NCI-H2029 treated with DMSO at 0.1 percent for 48 hours (cell line): ENCODE data around the gene KCTD2.
"Not testable (repeated sequence)": the region's sequence is repeated elsewhere in the genome, so short reads cannot be mapped to it uniquely, and the experiment has no call there.

Experiments
- DNase-seq: peaks from one replicate; lab custom pipeline; 2025; lab: John Stamatoyannopoulos, UW

The KCTD2 gene

DNA sequence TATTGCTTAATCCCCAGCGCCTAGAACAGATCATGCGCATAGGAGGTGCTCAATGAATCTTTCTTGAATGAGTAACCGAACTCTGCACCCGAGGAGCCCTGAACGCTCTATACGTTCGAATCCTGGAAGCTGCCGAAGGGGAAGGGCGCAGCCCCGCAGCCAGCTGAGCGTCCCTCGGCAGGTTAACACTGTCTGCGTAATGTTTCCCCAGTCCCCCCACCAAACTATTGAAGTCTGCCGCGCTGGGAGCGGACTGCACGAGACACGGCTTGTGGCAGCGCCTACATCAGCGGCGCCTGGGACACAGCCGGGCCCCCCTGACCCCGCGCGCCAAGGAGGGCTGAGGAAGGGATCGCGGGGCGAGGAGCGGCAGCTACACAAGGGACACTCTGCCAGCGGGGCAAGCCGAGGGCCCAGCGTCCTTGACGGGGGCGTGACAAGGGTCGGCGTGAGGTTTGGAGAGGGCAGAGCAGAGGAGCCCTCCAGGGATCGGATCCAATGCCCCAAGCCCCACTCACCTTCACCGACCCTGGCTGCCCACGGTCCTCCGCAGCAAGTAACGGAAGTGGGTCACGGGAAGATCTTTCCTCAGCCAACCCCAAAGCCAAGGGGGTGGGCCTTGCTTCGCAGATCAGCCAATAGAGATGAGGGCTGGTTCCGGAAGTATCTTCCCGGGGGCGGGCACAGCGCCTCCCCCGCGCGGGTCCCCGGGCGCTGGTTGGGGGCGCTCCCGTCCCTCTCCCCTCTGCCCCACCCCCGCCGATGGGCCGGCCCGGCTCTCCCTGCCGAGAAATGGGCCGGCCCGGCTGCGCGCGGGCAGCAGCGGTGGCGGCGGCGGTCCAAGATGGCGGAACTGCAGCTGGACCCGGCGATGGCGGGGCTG lies at the start of gene KCTD2, which contains the start of gene ATP5PD:
TSS of gene KCTD2 (plus strand) at position 819 of the 883 bp plus-strand sequence. CDS start at position 845, 26 bp downstream.
TSS of gene ATP5PD (minus strand) at position 563 of the 883 bp plus-strand sequence. CDS start 4,319 bp downstream, outside the sequence.
- DNase-seq = peak; percentile 80

DNA sequence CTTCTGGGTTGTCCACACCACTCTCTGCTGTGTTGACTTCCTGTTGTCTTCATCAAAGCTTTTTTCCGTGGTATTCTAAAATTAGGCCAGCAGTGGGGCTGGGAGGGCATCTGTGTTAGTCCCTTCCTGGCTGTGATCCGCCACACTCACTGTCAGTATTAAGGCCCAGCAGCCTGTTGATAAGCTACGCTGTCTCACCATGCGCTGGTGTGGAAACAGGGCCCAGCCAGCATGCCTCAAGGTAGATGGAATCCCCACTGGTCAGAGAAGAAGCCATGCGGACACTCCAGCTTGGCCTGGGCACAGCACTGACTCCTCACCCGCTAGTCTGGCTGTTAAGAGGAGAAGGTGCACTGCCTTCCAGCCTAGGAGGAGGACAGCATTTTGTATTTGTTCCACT lies 48.2 kb upstream of the KCTD2 start:
- DNase-seq = no peak

GRCh38 chr17:74999523-74999922 lies 47.5 kb upstream of the KCTD2 start:
- no peak for DNase-seq

DNA sequence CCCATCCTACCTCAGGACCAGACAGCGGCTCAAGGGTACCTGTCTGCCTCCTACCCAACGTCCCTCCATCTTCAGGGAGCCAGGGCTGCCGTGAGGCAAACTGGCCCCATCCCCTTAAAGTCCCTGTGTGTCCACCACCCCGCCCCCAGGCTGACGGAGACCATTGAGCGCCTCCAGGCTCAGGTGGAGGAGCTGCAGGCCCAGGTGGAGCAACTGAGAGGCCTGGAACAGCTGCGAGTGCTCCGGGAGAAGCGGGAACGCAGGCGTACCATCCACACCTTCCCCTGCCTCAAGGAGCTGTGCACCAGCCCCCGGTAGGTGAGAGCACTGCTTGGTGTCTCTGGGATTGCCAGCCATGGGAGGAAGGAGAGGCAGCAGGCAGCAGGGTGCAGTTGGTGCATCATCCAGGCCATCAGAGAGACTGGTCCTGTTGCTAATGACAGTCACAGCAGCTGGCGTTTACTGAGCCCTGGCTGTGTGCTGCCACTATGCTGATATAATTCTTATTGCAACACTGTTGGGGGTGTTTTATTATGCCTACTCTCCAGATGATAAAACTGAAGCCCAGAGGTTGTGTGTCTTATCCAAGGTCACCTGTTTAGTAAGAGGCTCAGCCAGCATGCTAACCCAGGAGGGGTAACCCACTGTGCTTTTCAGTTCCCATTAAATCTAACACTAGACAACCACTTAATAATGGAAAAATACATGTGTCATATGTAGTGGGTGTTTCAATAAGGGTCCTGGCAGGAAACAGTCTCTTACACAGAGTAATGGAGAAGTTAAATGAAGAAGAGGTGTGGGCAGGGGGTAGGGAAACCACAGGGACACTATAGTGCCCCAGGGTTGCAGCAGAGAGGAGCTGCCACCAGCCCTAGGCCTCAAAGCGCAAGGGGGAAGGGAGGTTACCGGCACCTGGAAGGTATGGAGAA lies 44.8 kb upstream of the KCTD2 start:
- DNase-seq = no peak

- no peak for DNase-seq
Measured at GRCh38 chr17:75003070-75003956, 43.7 kb upstream of the KCTD2 start.

DNA sequence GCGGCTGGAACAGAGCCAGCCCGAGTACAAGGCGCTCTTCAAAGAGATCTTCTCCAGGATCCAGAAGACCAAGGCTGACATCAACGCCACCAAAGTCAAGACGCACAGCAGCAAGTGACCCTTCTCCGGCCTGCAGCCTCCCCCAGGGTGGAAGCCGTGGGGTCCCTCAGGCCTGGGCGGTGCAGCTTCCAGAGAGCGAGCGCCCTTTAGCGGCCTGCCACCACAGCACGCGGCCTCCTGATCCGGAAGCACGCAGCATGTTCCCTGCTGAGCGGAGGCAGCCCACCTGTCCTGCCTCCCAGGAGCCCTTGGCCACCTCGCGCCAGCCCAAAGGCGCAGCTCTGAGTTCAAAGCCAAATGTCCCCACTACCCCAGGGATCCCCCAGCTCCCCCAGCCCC lies 43.1 kb upstream of the KCTD2 start:
- DNase-seq = no peak

GRCh38 chr17:75004371-75004770 lies 42.7 kb upstream of the KCTD2 start:
- DNase-seq = no peak

GRCh38 chr17:75005291-75005690 lies 41.7 kb upstream of the KCTD2 start:
- no peak for DNase-seq

DNA sequence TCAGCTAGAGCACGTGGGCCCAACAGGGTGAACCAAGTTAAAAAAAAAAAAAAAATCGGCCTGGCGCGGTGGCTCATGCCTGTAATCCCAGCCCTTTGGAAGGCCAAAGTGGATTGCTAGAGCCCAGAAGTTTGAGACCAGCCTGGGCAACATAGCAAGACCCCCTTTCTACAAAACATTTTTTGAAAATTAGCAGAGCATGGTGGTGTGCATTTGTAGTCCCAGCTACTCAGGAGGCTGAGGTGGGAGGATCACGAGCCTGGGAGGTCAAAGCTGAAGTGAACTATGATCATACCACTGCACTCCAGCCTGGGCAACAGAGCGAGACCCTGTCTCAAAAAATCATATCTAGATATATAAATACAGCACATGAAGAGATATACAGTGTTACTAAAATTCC lies 40.9 kb upstream of the KCTD2 start:
- not testable (repeated sequence) for DNase-seq

DNA sequence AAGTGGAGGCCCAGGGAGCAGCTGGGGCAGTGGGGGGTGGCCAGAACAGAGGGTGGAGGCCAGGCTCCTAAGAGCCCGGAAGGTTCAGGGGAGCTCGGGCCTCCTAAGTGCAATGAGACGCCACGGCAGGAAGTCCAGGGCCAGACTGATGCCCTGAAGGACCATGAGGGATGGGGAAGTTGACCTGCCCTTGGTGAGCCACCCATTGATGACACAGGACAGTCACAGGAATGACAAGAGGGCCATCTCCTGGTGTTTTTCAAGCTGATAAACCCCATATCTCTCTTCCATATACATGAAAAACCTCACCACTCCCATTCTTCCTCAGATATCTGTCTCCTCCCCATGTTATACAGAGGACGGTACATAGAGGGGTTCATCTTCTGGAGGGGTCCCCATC lies 40.4 kb upstream of the KCTD2 start:
- no peak for DNase-seq

- no peak for DNase-seq
Measured at GRCh38 chr17:75008373-75008772, 38.7 kb upstream of the KCTD2 start.

- no peak for DNase-seq
Measured at GRCh38 chr17:75009139-75009724, 37.8 kb upstream of the KCTD2 start.

DNA sequence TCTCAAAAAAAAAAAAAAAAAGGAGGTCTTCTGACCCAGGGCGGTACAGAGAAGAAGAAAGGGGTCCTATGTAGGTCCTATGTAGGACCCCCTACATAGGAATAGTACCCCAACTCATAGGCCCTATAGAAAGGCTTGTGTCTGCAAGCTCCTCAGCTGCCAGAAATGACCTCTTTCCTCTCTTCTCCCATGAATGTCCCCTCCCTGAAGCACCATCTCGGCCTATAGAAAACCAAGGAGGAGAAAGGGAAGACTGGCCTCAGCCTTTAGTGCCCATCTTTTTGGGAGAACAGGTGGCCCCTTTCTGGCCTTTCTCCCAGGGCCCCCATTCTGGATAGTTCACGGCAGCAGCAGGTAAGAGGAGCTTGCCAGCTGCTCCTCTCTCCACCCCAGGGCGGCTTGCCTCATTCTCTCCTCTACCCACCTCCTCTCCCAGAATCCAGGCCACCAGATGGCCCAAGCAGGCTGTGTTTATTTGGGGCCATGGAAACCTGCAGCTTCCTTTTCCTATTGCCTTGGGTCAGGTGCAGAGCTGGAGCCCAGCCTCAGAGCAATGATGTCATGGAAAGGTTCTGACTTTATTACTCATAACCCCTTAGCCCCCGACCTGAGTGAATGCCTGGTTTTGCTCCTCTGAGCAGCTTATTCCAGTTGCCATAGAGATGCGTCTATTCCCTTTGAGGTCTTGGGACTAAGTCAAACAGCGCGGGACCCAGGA lies 36.2 kb upstream of the KCTD2 start:
- DNase-seq = no peak

GRCh38 chr17:75011401-75012095 lies 35.5 kb upstream of the KCTD2 start:
- peak; percentile 44 for DNase-seq

DNA sequence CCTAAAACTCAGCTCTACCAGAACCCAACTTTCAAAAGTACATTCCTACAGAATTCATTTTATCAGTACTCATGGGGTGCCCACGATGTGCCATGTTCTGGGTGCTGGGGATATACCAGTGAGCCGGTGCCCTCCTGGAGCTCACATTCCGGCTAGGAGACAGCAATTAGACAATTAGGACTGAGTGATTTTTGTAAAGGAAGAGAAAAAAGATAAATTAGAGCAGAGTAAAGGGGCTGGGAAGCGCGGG lies 35.0 kb upstream of the KCTD2 start:
- DNase-seq = no peak

DNA sequence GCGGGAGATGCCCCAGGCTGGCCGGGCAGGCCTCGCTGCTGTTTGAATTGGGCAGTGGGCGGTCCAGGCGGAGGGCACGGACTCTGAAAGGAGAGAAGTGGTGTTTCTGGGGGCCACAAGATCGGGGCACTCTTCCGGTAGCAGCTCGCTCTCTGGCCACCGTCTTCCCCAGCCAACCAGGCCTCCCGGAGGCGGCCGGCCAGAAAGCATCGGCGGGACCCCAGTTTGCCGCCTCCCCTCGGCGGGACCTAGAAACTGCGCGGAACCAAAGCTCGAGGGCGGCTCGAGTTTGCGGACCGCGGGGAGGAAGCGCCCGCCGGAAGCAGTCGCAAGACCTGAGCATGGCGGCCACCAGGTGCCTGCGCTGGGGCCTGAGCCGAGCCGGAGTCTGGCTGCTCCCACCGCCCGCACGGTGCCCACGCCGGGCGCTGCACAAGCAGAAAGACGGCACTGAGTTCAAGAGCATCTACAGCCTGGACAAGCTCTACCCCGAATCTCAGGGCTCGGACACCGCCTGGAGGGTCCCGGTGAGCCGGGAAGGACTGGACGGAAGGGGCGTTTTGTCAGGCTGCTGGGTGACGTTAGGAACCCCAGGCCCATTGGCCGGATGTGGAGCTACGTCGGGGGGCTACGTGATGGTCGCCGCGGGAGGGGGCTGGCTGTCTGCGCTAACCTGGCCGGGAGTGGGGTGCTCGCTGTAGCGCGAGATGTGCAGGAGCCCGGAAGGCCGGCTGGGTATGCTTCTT lies 34.5 kb upstream of the KCTD2 start, which contains the start of gene MRPL58:
TSS of gene MRPL58 (plus strand) at position 325 of the 746 bp plus-strand sequence. CDS start at position 342, 17 bp downstream.
- peak; percentile 67 for DNase-seq

GRCh38 chr17:75013092-75013559 lies 33.9 kb upstream of the KCTD2 start:
- DNase-seq = no peak

GRCh38 chr17:75019146-75019545 lies 27.9 kb upstream of the KCTD2 start:
- no peak for DNase-seq

DNA sequence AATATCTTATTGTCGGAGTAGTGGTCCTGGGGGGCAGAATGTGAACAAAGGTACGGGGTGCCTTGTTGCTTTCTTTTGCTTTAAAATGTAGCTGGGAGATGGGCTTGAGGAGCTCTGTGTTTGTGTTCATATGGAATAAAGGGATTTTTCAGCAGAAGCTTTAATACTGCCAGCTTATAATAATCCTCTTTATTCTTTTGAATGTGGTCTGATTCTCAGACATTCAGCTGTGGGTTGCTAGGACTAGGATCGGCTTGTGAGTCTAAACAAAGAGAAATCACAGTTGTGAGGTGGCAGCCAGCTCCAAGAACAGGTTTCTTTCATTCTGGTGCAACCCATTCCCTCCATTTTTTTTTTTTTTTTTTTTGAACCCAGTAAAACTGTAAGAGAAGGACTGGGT lies 27.3 kb upstream of the KCTD2 start:
- DNase-seq = no peak
